HepG2 (cell line): ENCODE measurements around the gene SULT1B1. TPM values are rescaled to one million over a fixed set of nuclear protein-coding genes. Genes with fewer than 3 reads are reported as not detected.
A peak's percentile ranks its signal among the peaks of the same experiment; 100 is the strongest.

Experiments
- ATF2 ChIP-seq: sonication (generic); formaldehyde crosslinking; IDR thresholded peaks from 2 replicates; pipeline ENCODE4 v1.4.0; 2020; ENCODE audit warnings: missing genetic modification reagents
- FOXA1 ChIP-seq, 2 experiments: fragments of 450-650 bp in 1 of 2; sonication (generic) in 1 of 2; formaldehyde crosslinking in 1 of 2; IDR thresholded peaks; 2 replicates each; pipeline versions ENCODE4 v1.4.0 to v1.6.1; 2016 to 2020; ENCODE audit warnings: missing genetic modification reagents in 1 of 2
- HOMEZ ChIP-seq: IDR thresholded peaks from 2 replicates; pipeline ENCODE4 v1.6.1; 2016; ENCODE audit warnings: low read depth
- MLLT10 ChIP-seq: sonication (generic); formaldehyde crosslinking; IDR thresholded peaks from 2 replicates; pipeline ENCODE4 v1.4.0; 2020; ENCODE audit warnings: missing genetic modification reagents
- NKX3-1 ChIP-seq: sonication (generic); formaldehyde crosslinking; IDR thresholded peaks from 2 replicates; pipeline ENCODE4 v1.5.0; 2020; ENCODE audit warnings: missing genetic modification reagents
- PAX8 ChIP-seq: sonication (generic); formaldehyde crosslinking; IDR thresholded peaks from 2 replicates; pipeline ENCODE4 v1.8.0; 2022; ENCODE audit warnings: mild to moderate bottlenecking, missing genetic modification reagents, borderline replicate concordance
- PRMT3 ChIP-seq: sonication (generic); formaldehyde crosslinking; IDR thresholded peaks from 2 replicates; pipeline ENCODE4 v1.8.1; 2022; ENCODE audit warnings: low read depth, mild to moderate bottlenecking, moderate library complexity, missing genetic modification reagents, borderline replicate concordance
- SALL1 ChIP-seq: sonication (generic); formaldehyde crosslinking; IDR thresholded peaks from 2 replicates; pipeline ENCODE4 v1.8.0; 2022; ENCODE audit warnings: mild to moderate bottlenecking, missing genetic modification reagents
- SIX1 ChIP-seq: sonication (generic); formaldehyde crosslinking; IDR thresholded peaks from 2 replicates; pipeline ENCODE4 v1.4.0; 2020; ENCODE audit warnings: missing genetic modification reagents, borderline replicate concordance
- SNAPC4 ChIP-seq: sonication (generic); formaldehyde crosslinking; IDR thresholded peaks from 2 replicates; pipeline ENCODE4 v1.4.0; 2020; ENCODE audit warnings: mild to moderate bottlenecking, missing genetic modification reagents
- TARDBP ChIP-seq: sonication (generic); formaldehyde crosslinking; IDR thresholded peaks from 2 replicates; pipeline ENCODE4 v1.8.0; 2022; ENCODE audit warnings: mild to moderate bottlenecking, missing genetic modification reagents
- TFDP1 ChIP-seq: IDR thresholded peaks from 2 replicates; pipeline ENCODE4 v1.6.1; 2016; ENCODE audit warnings: missing compliant biosample characterization, missing genetic modification reagents, borderline replicate concordance
- XRCC5 ChIP-seq: fragments of 200-400 bp; formaldehyde crosslinking; optimal IDR thresholded peaks from 2 replicates; pipeline ENCODE3; 2017; ENCODE audit warnings: mild to moderate bottlenecking, low read length
- ZC3H13 ChIP-seq: sonication (generic); formaldehyde crosslinking; IDR thresholded peaks from 2 replicates; pipeline ENCODE4 v1.8.1; 2023; ENCODE audit warnings: mild to moderate bottlenecking, missing genetic modification reagents, moderate library complexity
- ZNF205 ChIP-seq: IDR thresholded peaks from 2 replicates; pipeline ENCODE4 v1.6.1; 2018; ENCODE audit warnings: missing biosample characterization, missing genetic modification reagents
- ZNF430 ChIP-seq: sonication (generic); formaldehyde crosslinking; IDR thresholded peaks from 2 replicates; pipeline ENCODE4 v1.9.0; 2021; ENCODE audit warnings: mild to moderate bottlenecking, missing genetic modification reagents
- ZNF496 ChIP-seq: sonication (generic); formaldehyde crosslinking; IDR thresholded peaks from 2 replicates; pipeline ENCODE4 v1.8.1; 2023; ENCODE audit warnings: mild to moderate bottlenecking, moderate library complexity, missing genetic modification reagents; ENCODE audit not compliant: insufficient replicate concordance
- ZNF75D ChIP-seq: sonication (generic); formaldehyde crosslinking; IDR thresholded peaks from 2 replicates; pipeline ENCODE4 v1.8.1; 2023; ENCODE audit warnings: missing genetic modification reagents, mild to moderate bottlenecking, borderline replicate concordance
- polyA plus RNA-seq, 8 experiments: library from polyadenylated mRNA; depleted of rRNA in 3 of 8; stranded (reverse) in 7 of 8; unstranded in 1 of 8; fragments of >200 nt; fragmentation: Illumina TruSeq in 4 of 8; extraction: Trizol in 4 of 8; gene quantifications; 2 replicates each; pipeline versions ENCODE4 v1.2.1 to v1.2.3, GENCODE V29; 2011 to 2016; ENCODE audit warnings: low read depth in 4 of 8, missing spikeins in 1 of 8, mixed read lengths in 1 of 8; ENCODE audit not compliant: insufficient read depth in 1 of 8
- total RNA-seq, 5 experiments: library from RNA; depleted of rRNA; stranded (reverse); fragments of >200 nt; fragmentation: Illumina TruSeq; extraction: Trizol; gene quantifications; 2 replicates each; pipeline ENCODE4 v1.2.3, GENCODE V29; 2016; ENCODE audit warnings: low read depth in 1 of 5

The SULT1B1 gene
- total and polyA plus RNA-seq, 2 of the 13 experiments (the other 11 are each of a cell fraction or from before 2014, with no cell fraction given), result 0.20 to 0.25 TPM

- TF ChIP-seq MLLT10 (no peak), FOXA1 (IDR thresholded peaks at IDR 0.05) (peak; percentile 83), FOXA1 (CRISPR knock-in tag; IDR thresholded peaks at IDR 0.05) (peak; percentile 96), PAX8 (CRISPR knock-in tag) (no peak), ZNF75D (CRISPR knock-in tag) (no peak), SNAPC4 (no peak), ZC3H13 (CRISPR knock-in tag) (peak; percentile 69; the same call in 1 of the 2 replicates), ZNF430 (CRISPR knock-in tag) (peak; percentile 77; the same call in 1 of the 2 replicates), ZNF496 (no peak), PRMT3 (CRISPR knock-in tag) (no peak), ATF2 (CRISPR knock-in tag) (peak; percentile 99), SALL1 (CRISPR knock-in tag) (peak; percentile 68), XRCC5 (no peak), NKX3-1 (peak; percentile 68; the same call in 1 of the 2 replicates), ZNF205 (CRISPR knock-in tag) (0 out of 2 replicates have a peak, but pooled peaks have one; percentile 46), TFDP1 (CRISPR knock-in tag) (peak; percentile 27; the same call in 1 of the 2 replicates), SIX1 (peak; percentile 84), HOMEZ (CRISPR knock-in tag) (peak; percentile 99), TARDBP (CRISPR knock-in tag) (peak; percentile 79; the same call in 1 of the 2 replicates)
These were observed 21.3 kb upstream of the SULT1B1 start (continued) for GRCh38 chr4:69781458-69782418.
